Hepatocyte (in vitro differentiated cells): ENCODE measurements around the gene NEDD4L. TPM values are rescaled to one million over a fixed set of nuclear protein-coding genes. Genes with fewer than 3 reads are reported as not detected.
A peak's percentile ranks its signal among the peaks of the same experiment; 100 is the strongest.

ENCODE experiments used
- DNase-seq: peaks from one replicate; pipeline ENCODE4 v3.0.0-alpha.2; 2016; ENCODE audit warnings: low spot score
- H2AFZ ChIP-seq: fragments of 200-600 bp; sonication (generic); 2 replicates; pipeline ENCODE4 v1.6.0; 2016; ENCODE audit warnings: antibody characterized with exemption, mild to moderate bottlenecking
- H3K27ac ChIP-seq: fragments of 200-600 bp; sonication (generic); 2 replicates; pipeline ENCODE4 v1.5.1; 2016; ENCODE audit warnings: mild to moderate bottlenecking
- H3K27me3 ChIP-seq: fragments of 200-600 bp; sonication (generic); 2 replicates; pipeline ENCODE4 v1.6.1; 2016
- H3K36me3 ChIP-seq: fragments of 200-600 bp; sonication (generic); replicated peaks from 2 replicates; pipeline ENCODE4 v1.5.1; 2016; ENCODE audit warnings: low read depth; ENCODE audit not compliant: insufficient read depth
- H3K4me1 ChIP-seq: fragments of 200-600 bp; sonication (generic); 2 replicates; pipeline ENCODE4 v1.5.1; 2016; ENCODE audit warnings: mild to moderate bottlenecking, moderate library complexity; ENCODE audit not compliant: insufficient read depth
- H3K4me2 ChIP-seq: fragments of 200-600 bp; sonication (generic); 2 replicates; pipeline ENCODE4 v1.6.0; 2016
- H3K4me3 ChIP-seq: fragments of 200-600 bp; sonication (generic); 2 replicates; pipeline ENCODE4 v1.5.1; 2016; ENCODE audit warnings: mild to moderate bottlenecking
- H3K79me2 ChIP-seq: fragments of 200-600 bp; sonication (generic); 2 replicates; pipeline ENCODE4 v1.6.0; 2017; ENCODE audit warnings: mild to moderate bottlenecking
- H3K9me2 ChIP-seq: fragments of 200-600 bp; sonication (generic); replicated peaks from 2 replicates; pipeline ENCODE4 v1.6.0; 2017; ENCODE audit warnings: mild to moderate bottlenecking; ENCODE audit not compliant: insufficient read depth
- H3K9me3 ChIP-seq: fragments of 200-600 bp; sonication (generic); 2 replicates; pipeline ENCODE4 v1.5.1; 2016; ENCODE audit warnings: low read depth, mild to moderate bottlenecking
- H4K20me1 ChIP-seq: fragments of 200-600 bp; sonication (generic); 2 replicates; pipeline ENCODE4 v1.6.0; 2016; ENCODE audit warnings: mild to moderate bottlenecking; ENCODE audit not compliant: insufficient read depth, poor library complexity, severe bottlenecking
- EZH2 ChIP-seq: fragments of 200-600 bp; sonication (generic); IDR thresholded peaks from 2 replicates; pipeline ENCODE4 v1.6.1; 2016; ENCODE audit warnings: antibody characterized with exemption, mild to moderate bottlenecking, borderline replicate concordance
- EZH2phosphoT487 ChIP-seq: fragments of 200-600 bp; sonication (generic); IDR thresholded peaks from one replicate; pipeline ENCODE4 v1.6.1; 2018; ENCODE audit warnings: antibody characterized with exemption, mild to moderate bottlenecking, low read depth, moderate library complexity; ENCODE audit not compliant: unreplicated experiment, severe bottlenecking
- WGBS: methylation state at CpG from one replicate; pipeline ENCODE4 v1.1.6; 2016; ENCODE audit warnings: low lambda C conversion rate; ENCODE audit errors: missing lambda C conversion rate; 5-methylcytosine and 5-hydroxymethylcytosine counted together
- polyA plus RNA-seq: library from polyadenylated mRNA; unstranded; fragments of >200 nt; fragmentation: Nextera tagmentation; extraction: Ambion mirVana; gene quantifications from 2 replicates; pipeline ENCODE4 v1.2.1, GENCODE V29; 2016
- total RNA-seq: library from RNA; depleted of rRNA; stranded (reverse); fragments of >200 nt; gene quantifications from 2 replicates; pipeline ENCODE4 v1.2.3, GENCODE V29; 2014
- TF ChIP-seq, protein P1 (sequence below): fragments of 200-600 bp; sonication (generic); IDR thresholded peaks from 2 replicates; pipeline ENCODE4 v1.5.1; 2016; ENCODE audit warnings: antibody characterized with exemption, mild to moderate bottlenecking; ENCODE audit not compliant: poor library complexity

NEDD4L gene
- total and polyA plus RNA-seq, 2 experiments from 2014 or later = 104 to 140 TPM

DNA sequence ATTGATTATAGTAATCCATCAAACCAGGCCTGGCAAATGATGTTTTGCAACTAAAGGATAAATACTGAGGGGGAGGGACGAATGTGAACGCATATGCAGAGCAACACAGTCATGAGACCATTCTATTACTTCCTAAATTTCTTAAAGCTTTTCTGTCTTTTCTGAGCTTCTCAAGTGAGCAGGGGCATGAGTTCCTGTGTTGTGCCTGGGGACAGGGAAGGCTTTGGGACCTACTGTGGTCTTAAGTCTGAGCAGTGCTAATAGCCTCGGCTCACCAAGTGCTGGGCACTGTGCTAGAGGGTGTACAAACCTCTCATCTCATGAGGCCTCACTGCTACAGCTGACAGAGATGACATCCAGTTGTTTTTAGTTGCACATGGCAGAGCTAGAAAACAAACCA is 182.4 kb downstream of the NEDD4L start:
- Histone ChIP-seq H3K4me2 (peak overlapping the region; percentile 9), H4K20me1 (peaks cover 25% of the 10 kb centered on the region), H3K9me2 (no peaks in the 10 kb centered on the region), H3K9me3 (no peaks in the 10 kb centered on the region), H3K4me1 (peaks cover 37% of the 10 kb centered on the region), H3K79me2 (peaks cover 97% of the 10 kb centered on the region), H3K4me3 (no peak overlapping the region), H2AFZ (no peak overlapping the region), H3K27me3 (no peaks in the 10 kb centered on the region), H3K27ac (no peak overlapping the region), H3K36me3 (no peaks in the 10 kb centered on the region)
- TF ChIP-seq EZH2 (no peak), EZH2phosphoT487 (no peak)
- TF ChIP-seq, protein P1, sequence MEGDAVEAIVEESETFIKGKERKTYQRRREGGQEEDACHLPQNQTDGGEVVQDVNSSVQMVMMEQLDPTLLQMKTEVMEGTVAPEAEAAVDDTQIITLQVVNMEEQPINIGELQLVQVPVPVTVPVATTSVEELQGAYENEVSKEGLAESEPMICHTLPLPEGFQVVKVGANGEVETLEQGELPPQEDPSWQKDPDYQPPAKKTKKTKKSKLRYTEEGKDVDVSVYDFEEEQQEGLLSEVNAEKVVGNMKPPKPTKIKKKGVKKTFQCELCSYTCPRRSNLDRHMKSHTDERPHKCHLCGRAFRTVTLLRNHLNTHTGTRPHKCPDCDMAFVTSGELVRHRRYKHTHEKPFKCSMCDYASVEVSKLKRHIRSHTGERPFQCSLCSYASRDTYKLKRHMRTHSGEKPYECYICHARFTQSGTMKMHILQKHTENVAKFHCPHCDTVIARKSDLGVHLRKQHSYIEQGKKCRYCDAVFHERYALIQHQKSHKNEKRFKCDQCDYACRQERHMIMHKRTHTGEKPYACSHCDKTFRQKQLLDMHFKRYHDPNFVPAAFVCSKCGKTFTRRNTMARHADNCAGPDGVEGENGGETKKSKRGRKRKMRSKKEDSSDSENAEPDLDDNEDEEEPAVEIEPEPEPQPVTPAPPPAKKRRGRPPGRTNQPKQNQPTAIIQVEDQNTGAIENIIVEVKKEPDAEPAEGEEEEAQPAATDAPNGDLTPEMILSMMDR = no peak
- no peak for DNase-seq
- WGBS = 87% methylated on average over 3 of the region's 3 CpGs

DNA sequence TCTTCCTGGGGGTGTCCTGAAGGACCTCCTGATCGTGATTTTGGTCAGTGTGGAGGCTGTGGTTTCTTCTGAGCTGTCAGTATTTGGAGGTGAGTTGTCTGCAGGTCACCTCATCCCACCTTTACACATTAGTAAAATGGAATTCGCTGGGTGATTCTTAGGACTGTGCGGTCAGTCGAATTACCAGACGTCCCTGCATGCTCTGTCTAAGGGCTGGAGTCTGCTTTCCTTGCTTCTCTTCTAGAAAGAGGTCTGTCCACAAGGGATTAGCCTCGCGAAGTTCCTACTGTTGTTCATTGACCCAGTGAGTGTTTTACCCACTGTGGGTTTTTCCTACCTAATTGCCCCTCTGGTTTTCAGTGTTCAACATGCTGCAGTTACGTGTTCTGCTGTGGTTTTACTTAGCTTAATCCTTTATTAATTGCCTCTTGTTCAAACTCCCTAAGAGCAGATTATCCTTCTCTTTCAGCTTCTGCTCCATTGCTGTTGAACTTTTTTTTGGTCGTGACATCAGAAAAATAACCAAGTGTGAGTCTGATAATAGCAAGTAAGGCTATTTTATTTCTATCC is 183.4 kb downstream of the NEDD4L start:
- no peak overlapping the region for H3K4me2 ChIP-seq
- H4K20me1 ChIP-seq = peaks cover 27% of the 10 kb centered on the region
- no peak for DNase-seq
- no peak for TF ChIP-seq EZH2
- TF ChIP-seq, protein P1 = no peak
- TF ChIP-seq EZH2phosphoT487 = no peak
- no peak overlapping the region for H3K4me3 ChIP-seq
- H3K9me2 ChIP-seq = no peaks in the 10 kb centered on the region
- 88% methylated on average over 9 of the region's 9 CpGs for WGBS
- peaks cover 41% of the 10 kb centered on the region for H3K4me1 ChIP-seq
- H3K79me2 ChIP-seq = peaks cover 91% of the 10 kb centered on the region
- no peaks in the 10 kb centered on the region for H3K27me3 ChIP-seq
- H2AFZ ChIP-seq = no peak overlapping the region
- no peaks in the 10 kb centered on the region for H3K36me3 ChIP-seq
- H3K27ac ChIP-seq = no peak overlapping the region
- H3K9me3 ChIP-seq = no peaks in the 10 kb centered on the region

DNA sequence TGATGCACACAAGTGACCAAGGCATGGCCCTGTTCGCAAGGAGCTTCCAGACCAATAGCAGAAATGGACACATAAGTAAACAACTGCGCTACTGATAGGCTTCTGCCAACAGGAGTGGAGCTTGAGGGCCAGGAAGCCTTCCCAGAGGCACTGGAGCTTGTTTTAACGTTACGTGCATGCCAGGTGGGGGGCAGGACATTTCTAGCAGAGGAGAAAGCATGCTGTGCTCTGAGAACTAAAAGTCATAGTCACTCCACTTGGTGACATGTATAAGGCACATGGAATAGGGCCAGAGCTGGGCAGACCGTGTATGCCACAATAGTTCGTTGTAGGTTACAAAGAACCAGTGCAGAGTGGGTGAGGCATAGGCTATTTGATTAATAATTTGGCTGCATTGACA is 184.2 kb downstream of the NEDD4L start:
- Histone ChIP-seq H4K20me1 (peaks cover 27% of the 10 kb centered on the region), H3K27me3 (no peaks in the 10 kb centered on the region), H3K36me3 (no peaks in the 10 kb centered on the region), H3K9me2 (no peaks in the 10 kb centered on the region), H2AFZ (no peak overlapping the region), H3K9me3 (no peaks in the 10 kb centered on the region), H3K4me2 (no peak overlapping the region), H3K4me3 (no peak overlapping the region), H3K79me2 (peaks cover 88% of the 10 kb centered on the region), H3K4me1 (peaks cover 43% of the 10 kb centered on the region), H3K27ac (no peak overlapping the region)
- WGBS = 91% methylated on average over 6 of the region's 6 CpGs
- DNase-seq = no peak
- no peak for TF ChIP-seq EZH2phosphoT487
- TF ChIP-seq, protein P1 = no peak
- no peak for TF ChIP-seq EZH2

DNA sequence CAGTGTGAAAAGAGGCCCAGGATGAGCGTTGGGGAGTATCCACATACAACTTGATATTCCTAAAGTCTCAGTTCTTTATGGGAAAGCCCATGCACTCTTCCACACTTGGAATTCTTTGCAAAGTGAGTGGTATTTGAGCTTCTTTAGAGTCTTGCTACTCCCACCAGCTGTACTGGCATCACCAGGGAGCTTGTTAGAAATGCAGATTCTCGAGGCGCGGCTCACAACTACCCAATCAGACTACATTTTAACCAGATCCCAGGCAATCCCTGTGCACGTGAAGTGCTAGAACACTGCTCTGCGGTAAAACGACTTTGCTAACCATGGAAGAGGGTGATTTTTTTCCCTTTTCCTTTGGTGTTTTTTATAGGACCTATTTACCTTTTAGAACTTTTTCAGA is 184.7 kb downstream of the NEDD4L start:
- Histone ChIP-seq H3K9me2 (no peaks in the 10 kb centered on the region), H3K79me2 (peaks cover 88% of the 10 kb centered on the region), H3K27ac (no peak overlapping the region), H3K4me1 (peaks cover 42% of the 10 kb centered on the region), H3K4me3 (no peak overlapping the region), H3K36me3 (no peaks in the 10 kb centered on the region), H3K9me3 (no peaks in the 10 kb centered on the region), H4K20me1 (peaks cover 27% of the 10 kb centered on the region), H3K27me3 (no peaks in the 10 kb centered on the region), H2AFZ (no peak overlapping the region), H3K4me2 (no peak overlapping the region)
- TF ChIP-seq, protein P1 = no peak
- TF ChIP-seq EZH2 = no peak
- no peak for TF ChIP-seq EZH2phosphoT487
- no peak for DNase-seq
- WGBS = 77% methylated on average over 7 of the region's 7 CpGs
